ENCODE data around the gene TPSB2. TPM values are rescaled to one million over a fixed set of nuclear protein-coding genes. Genes with fewer than 3 reads are reported as not detected.

The TPSB2 gene
- total RNA-seq, 1 donor from 2014 or later = not detected

- no peaks in the 10 kb centered on the region for H3K4me1 Mint-ChIP-seq
- no peaks in the 10 kb centered on the region for H3K9me3 Mint-ChIP-seq
- no peak overlapping the region for H3K27ac Mint-ChIP-seq
- H3K36me3 Mint-ChIP-seq (ENCODE audit: low read depth) = no peaks in the 10 kb centered on the region
- CTCF ChIA-PET = no interaction called here
- peaks cover 1% of the 10 kb centered on the region for H3K27me3 Mint-ChIP-seq
- no peak for TF ChIP-seq CTCF (IDR thresholded peaks at IDR 0.05)
- H3K4me3 Mint-ChIP-seq = no peak overlapping the region
- POLR2A ChIA-PET = no interaction called here
- no peak for ATAC-seq (ENCODE audit: low read depth)
- no peak for DNase-seq
- intact Hi-C loops (cut with micrococcal nuclease) = no loop called here
Measured at GRCh38 chr16:1214719-1215118, 15.3 kb downstream of the TPSB2 start.

GRCh38 chr16:1213796-1214372 is 16.1 kb downstream of the TPSB2 start:
- POLR2A ChIA-PET = no interaction called here
- DNase-seq (no peak), ATAC-seq (ENCODE audit: low read depth) (no peak)
- H3K36me3 Mint-ChIP-seq (ENCODE audit: low read depth) = no peaks in the 10 kb centered on the region
- no peak overlapping the region for H3K27ac Mint-ChIP-seq
- no peaks in the 10 kb centered on the region for H3K4me1 Mint-ChIP-seq
- no peaks in the 10 kb centered on the region for H3K9me3 Mint-ChIP-seq
- TF ChIP-seq CTCF (IDR thresholded peaks at IDR 0.05) = no peak
- CTCF ChIA-PET = no interaction called here
- intact Hi-C loops (cut with micrococcal nuclease) = no loop called here
- peaks cover 1% of the 10 kb centered on the region for H3K27me3 Mint-ChIP-seq
- H3K4me3 Mint-ChIP-seq = no peak overlapping the region

- Mint-ChIP-seq H3K4me3 (no peak overlapping the region), H3K36me3 (ENCODE audit: low read depth) (no peaks in the 10 kb centered on the region), H3K27me3 (peaks cover 1% of the 10 kb centered on the region), H3K27ac (no peak overlapping the region), H3K4me1 (no peaks in the 10 kb centered on the region), H3K9me3 (no peaks in the 10 kb centered on the region)
- ChIA-PET CTCF (no interaction called here), POLR2A (no interaction called here)
- ATAC-seq (ENCODE audit: low read depth) (no peak), DNase-seq (no peak)
- intact Hi-C loops (cut with micrococcal nuclease) = no loop called here
- no peak for TF ChIP-seq CTCF (IDR thresholded peaks at IDR 0.05)
Measured at GRCh38 chr16:1213231-1213630, 16.8 kb downstream of the TPSB2 start.

- DNase-seq (no peak), ATAC-seq (ENCODE audit: low read depth) (no peak)
- no peak overlapping the region for H3K27ac Mint-ChIP-seq
- H3K9me3 Mint-ChIP-seq = no peaks in the 10 kb centered on the region
- H3K4me1 Mint-ChIP-seq = no peaks in the 10 kb centered on the region
- ChIA-PET POLR2A (no interaction called here), CTCF (no interaction called here)
- intact Hi-C loops (cut with micrococcal nuclease) = no loop called here
- H3K36me3 Mint-ChIP-seq (ENCODE audit: low read depth) = no peaks in the 10 kb centered on the region
- H3K27me3 Mint-ChIP-seq = no peaks in the 10 kb centered on the region
- no peak overlapping the region for H3K4me3 Mint-ChIP-seq
- no peak for TF ChIP-seq CTCF (IDR thresholded peaks at IDR 0.05)
Measured at GRCh38 chr16:1212616-1213194, 17.3 kb downstream of the TPSB2 start.

GRCh38 chr16:1211451-1212268 is 18.3 kb downstream of the TPSB2 start:
- ATAC-seq (ENCODE audit: low read depth) (no peak), DNase-seq (no peak)
- no peaks in the 10 kb centered on the region for H3K27me3 Mint-ChIP-seq
- no peaks in the 10 kb centered on the region for H3K36me3 Mint-ChIP-seq (ENCODE audit: low read depth)
- TF ChIP-seq CTCF (IDR thresholded peaks at IDR 0.05) = no peak
- H3K4me1 Mint-ChIP-seq = no peaks in the 10 kb centered on the region
- ChIA-PET POLR2A (no interaction called here), CTCF (no interaction called here)
- H3K9me3 Mint-ChIP-seq = no peaks in the 10 kb centered on the region
- no peak overlapping the region for H3K27ac Mint-ChIP-seq
- intact Hi-C loops (cut with micrococcal nuclease) = no loop called here
- no peak overlapping the region for H3K4me3 Mint-ChIP-seq

Measured in activated B cell treated with CpG ODN at 0.5 μM for 24 hours (primary cell).